Tibial artery (tissue), 4 donors: Measurements from ENCODE around the gene PRND.

Experiments
- DNase-seq, 2 donors: peaks; one replicate each; pipeline ENCODE4 v3.0.0-alpha.2; 2019
- H3K27ac ChIP-seq, 2 donors: fragments of 200-600 bp; sonication (generic) in 1 of 2; 1 replicate in 1 of 2; 2 replicates in 1 of 2; pipeline ENCODE4 v1.5.1; 2018 to 2019; ENCODE audit warnings: mild to moderate bottlenecking in 1 of 2
- H3K27me3 ChIP-seq, 2 donors: fragments of 200-600 bp; sonication (generic) in 1 of 2; one replicate each; pipeline versions ENCODE4 v1.5.1 to v1.6.0; 2016 to 2019
- H3K36me3 ChIP-seq, 3 donors: fragments of 200-600 bp; sonication (generic) in 2 of 3; one replicate each; pipeline ENCODE4 v1.5.1; 2016 to 2019; ENCODE audit warnings: mild to moderate bottlenecking in 2 of 3
- H3K4me1 ChIP-seq, 4 donors: fragments of 200-600 bp; sonication (generic) in 2 of 4; 1 replicate in 3 of 4; 2 replicates in 1 of 4; pipeline ENCODE4 v1.5.1; 2016 to 2019
- H3K4me3 ChIP-seq, 2 donors: fragments of 200-600 bp; sonication (generic) in 1 of 2; 1 replicate in 1 of 2; 2 replicates in 1 of 2; pipeline ENCODE4 v1.5.1; 2018 to 2019; ENCODE audit warnings: mild to moderate bottlenecking in 2 of 2
- H3K9me3 ChIP-seq, 3 donors: fragments of 200-600 bp; sonication (generic) in 1 of 3; one replicate each; pipeline ENCODE4 v1.5.1; 2016 to 2019
- CTCF ChIP-seq, 2 experiments: fragments of 200-600 bp in 1 of 2; fragments of 450-650 bp in 1 of 2; IDR thresholded peaks; one replicate each; pipeline ENCODE4 v1.5.1; 2017 to 2019; ENCODE audit warnings: antibody characterized with exemption in 2 of 2, mild to moderate bottlenecking in 1 of 2, moderate library complexity in 1 of 2
- intact Hi-C: fragments of 100-400 bp; cut with DNase I; formaldehyde crosslinking; loops from one replicate; pipeline ENCODE4 v1.15.0; 2023; ENCODE audit warnings: low total_unique reads

Gene PRND

GRCh38 chr20:4681401-4681800 lies 40.3 kb upstream of the PRND start:
- intact Hi-C loops: no loop called here
- TF ChIP-seq CTCF (IDR thresholded peaks at IDR 0.05): no peak
- Histone ChIP-seq H3K27ac (no peak overlapping the region), H3K36me3 (no peaks in the 10 kb centered on the region), H3K4me1 (peaks cover 0 to 6% (median 0%) of the 10 kb centered on the region in 4 donors), H3K27me3 (peaks cover 0 to 3% of the 10 kb centered on the region in 2 donors), H3K9me3 (no peaks in the 10 kb centered on the region), H3K4me3 (no peak overlapping the region)
- DNase-seq: no peak

DNA sequence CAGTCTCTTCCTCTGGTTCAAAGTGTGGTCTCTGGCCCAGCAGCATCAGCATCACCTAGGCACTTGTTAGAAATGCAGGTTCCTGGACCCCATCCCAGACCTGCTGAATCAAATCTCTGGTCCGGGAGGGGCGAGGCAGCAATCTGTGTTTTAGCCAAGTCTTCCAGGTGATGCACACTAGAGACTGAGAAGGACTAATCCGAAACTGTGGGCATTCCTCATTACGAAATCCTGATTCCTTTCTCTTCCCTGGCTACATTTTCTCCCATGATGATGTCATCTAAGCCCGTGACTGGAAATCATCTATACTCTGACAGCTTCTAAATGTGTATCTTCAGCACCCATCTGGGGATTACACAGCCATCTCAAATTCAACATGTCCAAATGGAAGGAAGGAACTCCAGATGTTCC lies 39.7 kb upstream of the PRND start:
- H3K27me3 ChIP-seq: no peaks in the 10 kb centered on the region
- intact Hi-C loops: no loop called here
- DNase-seq: no peak

DNA sequence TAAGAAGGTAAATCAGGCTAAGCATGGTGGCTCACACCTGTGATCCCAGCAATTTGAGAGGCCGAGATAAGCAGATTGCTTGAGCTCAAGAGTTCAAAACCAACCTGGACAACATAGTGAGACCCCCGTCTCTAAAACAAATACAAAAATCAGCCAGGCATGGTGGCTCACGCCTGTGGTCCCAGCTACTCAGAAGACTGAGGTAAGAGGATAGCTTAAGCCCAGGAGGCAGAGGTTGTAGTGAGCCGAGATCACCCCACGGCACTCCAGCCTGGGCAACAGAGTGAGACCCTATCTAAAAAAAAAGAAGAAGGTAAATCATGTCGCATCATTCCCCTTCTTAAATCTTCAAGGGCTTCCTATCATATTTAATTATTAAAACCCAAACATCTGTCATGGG lies 39.0 kb upstream of the PRND start:
- Histone ChIP-seq H3K36me3 (no peaks in the 10 kb centered on the region), H3K27me3 (no peaks in the 10 kb centered on the region), H3K27ac (no peak overlapping the region), H3K4me3 (no peak overlapping the region), H3K9me3 (no peaks in the 10 kb centered on the region), H3K4me1 (peaks cover 0 to 12% (median 2%) of the 10 kb centered on the region in 4 donors)
- TF ChIP-seq CTCF (IDR thresholded peaks at IDR 0.05): no peak
- no peak for DNase-seq
- intact Hi-C loops: no loop called here

More for the DNA sequence above, 39.7 kb upstream of the PRND start:
- no peak overlapping the region for H3K4me3 ChIP-seq
- no peaks in the 10 kb centered on the region for H3K36me3 ChIP-seq
- no peaks in the 10 kb centered on the region for H3K9me3 ChIP-seq
- TF ChIP-seq CTCF (IDR thresholded peaks at IDR 0.05): no peak
- no peak overlapping the region for H3K27ac ChIP-seq
- peaks cover 0 to 6% (median 0%) of the 10 kb centered on the region in 4 donors for H3K4me1 ChIP-seq

- intact Hi-C loops: no loop called here
- H3K27ac ChIP-seq: no peak overlapping the region
- H3K4me3 ChIP-seq: no peak overlapping the region
- no peak for DNase-seq
- peaks cover 0 to 18% (median 2%) of the 10 kb centered on the region in 4 donors for H3K4me1 ChIP-seq
- TF ChIP-seq CTCF (IDR thresholded peaks at IDR 0.05): no peak
- no peaks in the 10 kb centered on the region for H3K9me3 ChIP-seq
- no peaks in the 10 kb centered on the region for H3K27me3 ChIP-seq
- no peaks in the 10 kb centered on the region for H3K36me3 ChIP-seq
Measured at GRCh38 chr20:4683261-4683660, 38.4 kb upstream of the PRND start.

GRCh38 chr20:4684837-4685413 lies 36.8 kb upstream of the PRND start:
- no peak overlapping the region for H3K4me3 ChIP-seq

More at GRCh38 chr20:4684837-4685413, 36.8 kb upstream of the PRND start:
- peaks cover 0 to 18% (median 4%) of the 10 kb centered on the region in 4 donors for H3K4me1 ChIP-seq
- no peak overlapping the region for H3K27ac ChIP-seq
- H3K9me3 ChIP-seq: no peaks in the 10 kb centered on the region
- H3K27me3 ChIP-seq: no peaks in the 10 kb centered on the region
- intact Hi-C loops: no loop called here
- DNase-seq: no peak
- no peak for TF ChIP-seq CTCF (IDR thresholded peaks at IDR 0.05)
- H3K36me3 ChIP-seq: no peaks in the 10 kb centered on the region
